K562 (cell line): ENCODE results near the gene F12. TPM values are rescaled to one million over a fixed set of nuclear protein-coding genes. Genes with fewer than 3 reads are reported as not detected.

Source experiments
- ATAC-seq: fragments of 200-7000 bp; cut with Tn5 transposase; 3 replicates; pipeline ENCODE4 v1.9.1; 2020; ENCODE audit warnings: moderate library complexity
- BruUV-seq: library from RNA; stranded (reverse); fragments of 400-500 nt; replicated peaks from 2 replicates; lab custom pipeline; 2021; lab: Mats Ljungman, UMichigan
- CTCF ChIA-PET: fragments of 300-600 bp; formaldehyde crosslinking; extraction: SDS; loops from one replicate; lab custom pipeline; 2021; ENCODE audit warnings: low intra/inter-chr PET ratio; lab: Yijun Ruan, JAX
- POLR2A ChIA-PET: fragments of 300-600, 350-650 bp; sonication (Branson Sonifier 250); formaldehyde crosslinking; extraction: SDS; loops from one replicate; lab custom pipeline; 2021; ENCODE audit warnings: antibody characterized with exemption, inconsistent platforms; lab: Yijun Ruan, JAX
- DNase-seq, 4 experiments: peaks; one replicate each; pipeline versions ENCODE4 v3.0.0 to v3.0.0-alpha.2; 2011 to 2018; ENCODE audit warnings: low spot score in 3 of 4, mixed read lengths in 3 of 4; ENCODE audit errors: extremely low read depth in 1 of 4
- FAIRE-seq: peaks from 2 replicates; lab custom pipeline; 2011; peaks lifted over from hg19 to GRCh38; lab: Jason Lieb, UNC
- H2AFZ ChIP-seq: 2 replicates; pipeline ENCODE4 v1.6.0; 2011; ENCODE audit warnings: low read depth, low read length, control low read depth, inconsistent platforms
- H3K27ac ChIP-seq: fragments of 200-600 bp; 3 replicates; pipeline ENCODE4 v1.8.0; 2011; ENCODE audit warnings: low read depth, mild to moderate bottlenecking, control low read depth, inconsistent platforms, low read length, moderate library complexity, mixed read lengths; ENCODE audit errors: extremely low read depth
- H3K27me3 ChIP-seq, 2 experiments: fragments of 300-600 bp in 1 of 2; 2 replicates in 1 of 2; 3 replicates in 1 of 2; pipeline versions ENCODE4 v1.6.0 to v1.8.0; 2011; ENCODE audit warnings: inconsistent platforms in 2 of 2, low read length in 2 of 2, mild to moderate bottlenecking in 1 of 2, mixed read lengths in 1 of 2, moderate library complexity in 1 of 2; ENCODE audit not compliant: control insufficient read depth in 2 of 2, insufficient read depth in 2 of 2
- H3K36me3 ChIP-seq: fragments of 300-600 bp; 3 replicates; pipeline ENCODE4 v1.8.0; 2011; ENCODE audit warnings: mild to moderate bottlenecking, low read length, inconsistent platforms; ENCODE audit not compliant: control insufficient read depth, insufficient read depth
- H3K4me1 ChIP-seq, 2 experiments: fragments of 200-600 bp in 1 of 2; replicated peaks in 1 of 2; 2 replicates in 1 of 2; 3 replicates in 1 of 2; pipeline versions ENCODE4 v1.5.1 to v1.8.0; 2011; ENCODE audit warnings: inconsistent platforms in 2 of 2, low read length in 2 of 2, mild to moderate bottlenecking in 1 of 2, mixed read lengths in 1 of 2, moderate library complexity in 1 of 2; ENCODE audit not compliant: control insufficient read depth in 2 of 2, insufficient read depth in 2 of 2
- H3K4me2 ChIP-seq: 2 replicates; pipeline ENCODE4 v1.6.1; 2011; ENCODE audit warnings: low read length, control low read depth, inconsistent platforms, mixed read lengths; ENCODE audit not compliant: insufficient read depth
- H3K4me3 ChIP-seq: fragments of 200-600 bp; sonication (generic), shearing (Covaris generic); 2 replicates; pipeline ENCODE4 v1.5.1; 2016; ENCODE audit warnings: control low read depth, inconsistent platforms
- H3K79me2 ChIP-seq: fragments of 200-600 bp; 3 replicates; pipeline ENCODE4 v1.8.0; 2011; ENCODE audit warnings: low read length, inconsistent platforms; ENCODE audit not compliant: control insufficient read depth, insufficient read depth
- H3K9ac ChIP-seq, 2 experiments: 2 replicates each; pipeline versions ENCODE4 v1.6.0 to v1.6.1; 2011; ENCODE audit warnings: low read depth in 2 of 2, low read length in 2 of 2, control low read depth in 1 of 2, inconsistent platforms in 1 of 2, mild to moderate bottlenecking in 1 of 2, mixed read lengths in 1 of 2; ENCODE audit not compliant: insufficient read depth in 1 of 2
- H3K9me1 ChIP-seq: one replicate; pipeline ENCODE4 v1.6.0; 2011; ENCODE audit warnings: inconsistent platforms, mild to moderate bottlenecking, low read length, moderate library complexity; ENCODE audit not compliant: control insufficient read depth, insufficient read depth
- H3K9me3 ChIP-seq: replicated peaks from 2 replicates; pipeline ENCODE4 v1.5.1; 2011; ENCODE audit warnings: low read depth, low read length, inconsistent platforms; ENCODE audit not compliant: control insufficient read depth, insufficient read depth
- H4K20me1 ChIP-seq: replicated peaks from 2 replicates; pipeline ENCODE4 v1.6.1; 2011; ENCODE audit warnings: low read length, inconsistent platforms, mixed read lengths; ENCODE audit not compliant: control insufficient read depth, insufficient read depth
- ETV5 ChIP-seq: sonication (generic); formaldehyde crosslinking; IDR thresholded peaks from 2 replicates; pipeline ENCODE4 v1.4.0; 2020; ENCODE audit warnings: low read depth, mild to moderate bottlenecking, missing genetic modification reagents
- LCOR ChIP-seq: sonication (generic); formaldehyde crosslinking; IDR thresholded peaks from 2 replicates; pipeline ENCODE4 v1.8.0; 2022; ENCODE audit warnings: mild to moderate bottlenecking, missing genetic modification reagents
- NCOA1 ChIP-seq: fragments of 450-650 bp; IDR thresholded peaks from 2 replicates; pipeline ENCODE4 v1.6.1; 2016; ENCODE audit warnings: low read depth
- RAD21 ChIP-seq, 2 experiments: fragments of 250-450 bp in 1 of 2; fragments of 450-650 bp in 1 of 2; sonication (Bioruptor Pico) in 1 of 2; formaldehyde crosslinking in 1 of 2; IDR thresholded peaks in 1 of 2; conservative IDR thresholded peaks in 1 of 2; 2 replicates each; pipeline versions ENCODE4 v1.4.0 to v1.8.0; 2020 to 2022; ENCODE audit warnings: mild to moderate bottlenecking in 2 of 2, moderate library complexity in 1 of 2
- RFX5 ChIP-seq: IDR thresholded peaks from 2 replicates; pipeline ENCODE4 v1.6.1; 2011; ENCODE audit warnings: low read depth, mild to moderate bottlenecking, improper control_type of control experiment, low read length
- SMAD4 ChIP-seq: fragments of 250-450 bp; sonication (Bioruptor Pico); conservative IDR thresholded peaks from 2 replicates; pipeline ENCODE4 v1.8.0; 2021; ENCODE audit warnings: inconsistent platforms, mild to moderate bottlenecking, moderate library complexity
- SP1 ChIP-seq: sonication (generic); formaldehyde crosslinking; IDR thresholded peaks from 2 replicates; pipeline ENCODE4 v1.8.1; 2022; ENCODE audit warnings: mild to moderate bottlenecking, missing genetic modification reagents
- UBTF ChIP-seq, 2 experiments: IDR thresholded peaks; 2 replicates each; pipeline ENCODE4 v1.6.1; 2012; ENCODE audit warnings: improper control_type of control experiment in 2 of 2, low read depth in 2 of 2, low read length in 2 of 2, borderline replicate concordance in 1 of 2
- ZBTB5 ChIP-seq: fragments of 450-650 bp; IDR thresholded peaks from 2 replicates; pipeline ENCODE4 v1.6.1; 2017; ENCODE audit warnings: antibody characterized with exemption
- ZFP30 ChIP-seq: fragments of 250-450 bp; sonication (Bioruptor Pico); IDR thresholded peaks from 2 replicates; pipeline ENCODE4 v1.8.0; 2022; ENCODE audit warnings: moderate library complexity, mild to moderate bottlenecking, inconsistent platforms, borderline replicate concordance
- ZNF146 ChIP-seq: IDR thresholded peaks from one replicate; pipeline ENCODE4 v1.6.1; 2018; ENCODE audit warnings: missing compliant biosample characterization; ENCODE audit not compliant: unreplicated experiment
- ZNF165 ChIP-seq: fragments of 250-450 bp; sonication (Bioruptor Pico); IDR thresholded peaks from 2 replicates; pipeline ENCODE4 v1.4.0; 2020; ENCODE audit warnings: borderline replicate concordance
- ZNF668 ChIP-seq: fragments of 250-450 bp; sonication (Bioruptor Pico); IDR thresholded peaks from 2 replicates; pipeline ENCODE4 v1.8.0; 2022; ENCODE audit warnings: mild to moderate bottlenecking, inconsistent platforms
- WGBS: fragments of 100-300 bp; shearing (Covaris generic); methylation state at CpG from one replicate; pipeline ENCODE4 v1.1.6; 2016; ENCODE audit warnings: low coverage, mixed read lengths; ENCODE audit not compliant: insufficient coverage; ENCODE audit errors: missing lambda C conversion rate; 5-methylcytosine and 5-hydroxymethylcytosine counted together
- in situ Hi-C: fragments of 300-500 bp; cut with MboI; formaldehyde crosslinking; loops from 4 replicates; pipeline ENCODE4 v1.15.0; 2018; ENCODE audit warnings: inconsistent platforms, mixed read lengths
- intact Hi-C: fragments of 100-400 bp; cut with micrococcal nuclease; formaldehyde crosslinking; loops from 2 replicates; pipeline ENCODE4 v1.14.2; 2022
- polyA plus RNA-seq, 8 experiments: library from polyadenylated mRNA; depleted of rRNA in 4 of 8; stranded (reverse) in 5 of 8; unstranded in 3 of 8; fragments of >200 nt; fragmentation: Nextera tagmentation in 2 of 8; fragmentation: Illumina TruSeq in 1 of 8; extraction: Ambion mirVana in 2 of 8; extraction: Trizol in 1 of 8; gene quantifications; 2 replicates each; pipeline versions ENCODE4 v1.2.1 to v1.2.3, GENCODE V29; 2011 to 2014; ENCODE audit warnings: inconsistent platforms in 1 of 8, missing spikeins in 1 of 8
- total RNA-seq, 7 experiments: library from RNA; depleted of rRNA in 6 of 7; stranded (reverse); fragments of >200 nt in 6 of 7; fragmentation: Illumina TruSeq in 2 of 7; extraction: Trizol in 2 of 7; gene quantifications; 2 replicates each; pipeline versions ENCODE4 v1.2.1 to v1.2.3, GENCODE V29; 2011 to 2021; ENCODE audit warnings: low replicate concordance in 1 of 7

The F12 gene
- total and polyA plus RNA-seq, 9 of the 15 experiments (the other 6 are each of a cell fraction or from before 2014, with no cell fraction given) = 0.59 to 18.3 (median 3.6) TPM

- no peak for TF ChIP-seq ZFP30 (CRISPR knock-in tag)
- TF ChIP-seq RAD21 (CRISPR knock-in tag; conservative IDR thresholded peaks at IDR 0.05 in 1 of 2, IDR thresholded peaks at IDR 0.05 in 1 of 2) = no peak
Observed at GRCh38 chr5:177457852-177458681, 48.7 kb upstream of the F12 start (continued).

- TSS peak; percentile 28 for BruUV-seq
- POLR2A ChIA-PET = interaction anchor here (0.6 to 1.2 kb wide), 15 partner anchors 9 to 344 kb away, joined by 3 to 10 read pairs (median 4); partner anchors contain the start of genes GRK6 and PRR7
- TF ChIP-seq SMAD4 (CRISPR knock-in tag) (no peak), ZNF165 (CRISPR knock-in tag) (no peak), LCOR (0 out of 2 replicates have a peak, but pooled peaks have one; percentile 53), ZNF146 (CRISPR knock-in tag) (no peak), ZNF668 (no peak), UBTF (IDR thresholded peaks at IDR 0.05; ENCODE audit: borderline replicate concordance in 1 of 2, low read depth in 2 of 2, low read length in 2 of 2) (no peak), SP1 (CRISPR knock-in tag) (peak; percentile 91), ETV5 (CRISPR knock-in tag) (no peak), RFX5 (peak; percentile 88), ZBTB5 (no peak), NCOA1 (no peak)
Observed at GRCh38 chr5:177456976-177457851, 47.9 kb upstream of the F12 start.

More at GRCh38 chr5:177456976-177457851, 47.9 kb upstream of the F12 start:
- peak; percentile 92 to 98 (median 94) for DNase-seq
- H3K4me3 ChIP-seq = no peak overlapping the region
- CTCF ChIA-PET = interaction anchor here (0.5 to 6.2 kb wide), 10 partner anchors 33 to 336 kb away, joined by 3 to 107 read pairs (median 4); partner anchors contain the start of gene MXD3
- H2AFZ ChIP-seq = no peak overlapping the region
- H3K4me2 ChIP-seq = no peak overlapping the region
- H3K9ac ChIP-seq = no peak overlapping the region
- intact Hi-C loops = loop anchor here (1.0 to 2.0 kb wide), 2 partner anchors 40 to 144 kb away; partner anchors contain the start of gene PDLIM7
- ATAC-seq = peak; percentile 84
- 71% methylated on average over 17 of the region's 24 CpGs for WGBS
- H3K9me3 ChIP-seq = no peaks in the 10 kb centered on the region
- H3K79me2 ChIP-seq = peaks cover 10% of the 10 kb centered on the region; the same call in 2 of the 3 replicates
- no peak overlapping the region for H3K27ac ChIP-seq
- no peaks in the 10 kb centered on the region for H3K27me3 ChIP-seq
- FAIRE-seq = peak; percentile 100
- peaks cover 3% of the 10 kb centered on the region for H3K9me1 ChIP-seq
- H3K36me3 ChIP-seq = peaks cover 39% of the 10 kb centered on the region; the same call in 1 of the 3 replicates
- peaks cover 16% of the 10 kb centered on the region for H4K20me1 ChIP-seq
- H3K4me1 ChIP-seq = peaks cover 0 to 68% of the 10 kb centered on the region in 2 experiments; a peak in 3 of 5 replicates
- in situ Hi-C loops = loop anchor here (10.0 kb wide), 1 partner anchor 342 kb away; no protein-coding TSS in a partner anchor
